Esophagus (tissue), 2 donors: ENCODE data around the gene WDR1. TPM values are rescaled to one million over a fixed set of nuclear protein-coding genes. Genes with fewer than 3 reads are reported as not detected.

Experiments used
- H3K27ac ChIP-seq, 2 donors: one replicate each; pipeline ENCODE4 v1.5.1; 2013; ENCODE audit warnings: low read depth in 2 of 2, mild to moderate bottlenecking in 2 of 2, inconsistent platforms in 1 of 2, low read length in 1 of 2, moderate library complexity in 1 of 2
- H3K27me3 ChIP-seq, 2 donors: one replicate each; pipeline ENCODE4 v1.6.1; 2013; ENCODE audit warnings: low read length in 2 of 2, control low read depth in 1 of 2, mild to moderate bottlenecking in 1 of 2; ENCODE audit not compliant: insufficient read depth in 2 of 2, control insufficient read depth in 1 of 2
- H3K36me3 ChIP-seq, 2 donors: one replicate each; pipeline ENCODE4 v1.6.1; 2013; ENCODE audit warnings: low read length in 1 of 2; ENCODE audit not compliant: control insufficient read depth in 2 of 2, insufficient read depth in 2 of 2
- H3K4me1 ChIP-seq, 2 donors: one replicate each; pipeline ENCODE4 v1.6.1; 2013; ENCODE audit warnings: low read length in 1 of 2; ENCODE audit not compliant: control insufficient read depth in 2 of 2, insufficient read depth in 2 of 2
- H3K4me3 ChIP-seq, 2 donors: one replicate each; pipeline ENCODE4 v1.5.1; 2013; ENCODE audit warnings: low read length in 2 of 2, mild to moderate bottlenecking in 2 of 2, low read depth in 1 of 2, moderate library complexity in 1 of 2
- H3K9me3 ChIP-seq, 2 donors: one replicate each; pipeline ENCODE4 v1.6.1; 2013; ENCODE audit warnings: mild to moderate bottlenecking in 2 of 2, low read depth in 1 of 2, low read length in 1 of 2, moderate library complexity in 1 of 2; ENCODE audit not compliant: control insufficient read depth in 2 of 2, insufficient read depth in 1 of 2
- WGBS, 2 donors: extraction: QIAGEN DNeasy Blood & Tissue Kit; methylation state at CpG; one replicate each; pipeline ENCODE4 v1.1.7; 2013; 5-methylcytosine and 5-hydroxymethylcytosine counted together
- polyA plus RNA-seq, 2 donors: library from polyadenylated mRNA; stranded (reverse); fragments of 200-250 nt; gene quantifications; one replicate each; pipeline ENCODE4 v1.2.3, GENCODE V29; 2013
- donor health status: healthy with polysubstance abuse.
- donor health status: Bipolar disorder and iron deficiency.

Gene WDR1
- polyA plus RNA-seq, 2 donors = 73.8 to 170 TPM

- no peak overlapping the region for H3K4me3 ChIP-seq
- H3K4me1 ChIP-seq = peaks cover 0 to 3% of the 10 kb centered on the region in 2 donors
- no peak overlapping the region for H3K27ac ChIP-seq
- WGBS, 2 donors = 81 to 83% methylated on average over 9 of the region's 9 CpGs
- H3K9me3 ChIP-seq = no peaks in the 10 kb centered on the region
- H3K36me3 ChIP-seq = peaks cover 37 to 72% of the 10 kb centered on the region in 2 donors
- H3K27me3 ChIP-seq = no peaks in the 10 kb centered on the region
These were observed 39.5 kb downstream of the WDR1 start for GRCh38 chr4:10077076-10077475.

GRCh38 chr4:10075953-10076391 is 40.6 kb downstream of the WDR1 start:
- WGBS, 2 donors = 75 to 80% methylated on average over 11 of the region's 11 CpGs
- Histone ChIP-seq H3K4me3 (no peak overlapping the region), H3K36me3 (peaks cover 33 to 66% of the 10 kb centered on the region in 2 donors), H3K9me3 (no peaks in the 10 kb centered on the region), H3K27ac (no peak overlapping the region), H3K27me3 (no peaks in the 10 kb centered on the region), H3K4me1 (peaks cover 0 to 6% of the 10 kb centered on the region in 2 donors)

GRCh38 chr4:10075158-10075863 is 41.3 kb downstream of the WDR1 start:
- no peak overlapping the region for H3K4me3 ChIP-seq
- 78 to 81% methylated on average over 20 of the region's 20 CpGs for WGBS, 2 donors
- no peaks in the 10 kb centered on the region for H3K27me3 ChIP-seq
- H3K4me1 ChIP-seq = peaks cover 0 to 6% of the 10 kb centered on the region in 2 donors
- peaks cover 26 to 59% of the 10 kb centered on the region in 2 donors for H3K36me3 ChIP-seq
- H3K9me3 ChIP-seq = no peaks in the 10 kb centered on the region
- H3K27ac ChIP-seq = no peak overlapping the region

GRCh38 chr4:10074767-10075105 is 41.9 kb downstream of the WDR1 start:
- no peak overlapping the region for H3K4me3 ChIP-seq

GRCh38 chr4:10074076-10074766 is 42.4 kb downstream of the WDR1 start:
- Histone ChIP-seq H3K4me3 (no peak overlapping the region), H3K27ac (no peak overlapping the region), H3K27me3 (no peaks in the 10 kb centered on the region), H3K36me3 (peaks cover 16 to 52% of the 10 kb centered on the region in 2 donors), H3K4me1 (peaks cover 0 to 7% of the 10 kb centered on the region in 2 donors), H3K9me3 (peaks cover 0 to under 1% of the 10 kb centered on the region in 2 donors)
- 85 to 87% methylated on average over 13 of the region's 13 CpGs for WGBS, 2 donors

More at GRCh38 chr4:10074767-10075105, 41.9 kb downstream of the WDR1 start:
- WGBS, 2 donors = 88% methylated on average over 7 of the region's 7 CpGs
- H3K36me3 ChIP-seq = peaks cover 20 to 54% of the 10 kb centered on the region in 2 donors
- no peak overlapping the region for H3K27ac ChIP-seq
- H3K27me3 ChIP-seq = no peaks in the 10 kb centered on the region
- H3K4me1 ChIP-seq = peaks cover 0 to 6% of the 10 kb centered on the region in 2 donors
- no peaks in the 10 kb centered on the region for H3K9me3 ChIP-seq

- H3K4me3 ChIP-seq = no peak overlapping the region
- H3K9me3 ChIP-seq = peaks cover 0 to 2% of the 10 kb centered on the region in 2 donors
- peaks cover 9 to 39% of the 10 kb centered on the region in 2 donors for H3K36me3 ChIP-seq
- WGBS, 2 donors = 68 to 74% methylated on average over 7 of the region's 7 CpGs
- no peak overlapping the region for H3K27ac ChIP-seq
- peaks cover 0 to 5% of the 10 kb centered on the region in 2 donors for H3K4me1 ChIP-seq
- H3K27me3 ChIP-seq = no peaks in the 10 kb centered on the region
These were observed 44.1 kb downstream of the WDR1 start for GRCh38 chr4:10072420-10073017.

- Histone ChIP-seq H3K9me3 (peaks cover 0 to 2% of the 10 kb centered on the region in 2 donors), H3K36me3 (peaks cover 0 to 10% of the 10 kb centered on the region in 2 donors), H3K4me1 (peaks cover 0 to 5% of the 10 kb centered on the region in 2 donors), H3K27me3 (no peaks in the 10 kb centered on the region), H3K27ac (no peak overlapping the region), H3K4me3 (no peak overlapping the region)
- WGBS, 2 donors = 89 to 91% methylated on average over 11 to 12 of the region's 12 CpGs
These were observed 47.4 kb downstream of the WDR1 start for GRCh38 chr4:10069075-10069642.

- Histone ChIP-seq H3K27me3 (no peaks in the 10 kb centered on the region), H3K4me3 (no peak overlapping the region), H3K27ac (no peak overlapping the region), H3K36me3 (peaks cover 0 to 7% of the 10 kb centered on the region in 2 donors), H3K4me1 (peaks cover 0 to 12% of the 10 kb centered on the region in 2 donors), H3K9me3 (peaks cover 0 to 2% of the 10 kb centered on the region in 2 donors)
- 88 to 92% methylated on average over 15 of the region's 15 CpGs for WGBS, 2 donors
These were observed 49.6 kb downstream of the WDR1 start for GRCh38 chr4:10066670-10067651.
